IPS DF 19.7 (cell line): ENCODE data around the gene KCTD16.

Source experiments
- DNase-seq: peaks from one replicate; pipeline ENCODE4 v3.0.0-alpha.2; 2013; ENCODE audit warnings: low read depth, low spot score

Gene KCTD16

GRCh38 chr5:144525000-144525399 is 354.3 kb downstream of the KCTD16 start:
- DNase-seq: no peak

GRCh38 chr5:144531188-144531587 is 360.5 kb downstream of the KCTD16 start:
- DNase-seq: no peak
